Neuronal stem cell (in vitro differentiated cells): Measurements from ENCODE around the gene HIF1A.

ENCODE experiments used
- DNase-seq: peaks from one replicate; pipeline ENCODE4 v3.0.0-alpha.2; 2013; ENCODE audit warnings: low spot score
- H2AFZ ChIP-seq: one replicate; pipeline ENCODE4 v1.6.1; 2013; ENCODE audit warnings: mild to moderate bottlenecking, low read length, inconsistent platforms
- H2AK5ac ChIP-seq: 2 replicates; pipeline ENCODE4 v1.6.1; 2013; ENCODE audit warnings: low read depth, mild to moderate bottlenecking, inconsistent platforms, low read length, moderate library complexity, mixed read lengths
- H2BK120ac ChIP-seq: 2 replicates; pipeline ENCODE4 v1.6.1; 2013; ENCODE audit warnings: low read depth, mild to moderate bottlenecking, inconsistent platforms, low read length, moderate library complexity, mixed read lengths
- H2BK12ac ChIP-seq: one replicate; pipeline ENCODE4 v1.6.1; 2013; ENCODE audit warnings: low read length, inconsistent platforms
- H2BK15ac ChIP-seq: 2 replicates; pipeline ENCODE4 v1.6.1; 2013; ENCODE audit warnings: mild to moderate bottlenecking, low read length, inconsistent platforms, mixed read lengths
- H2BK5ac ChIP-seq: one replicate; pipeline ENCODE4 v1.6.1; 2013; ENCODE audit warnings: inconsistent platforms, mild to moderate bottlenecking, low read length, moderate library complexity
- H3K14ac ChIP-seq: one replicate; pipeline ENCODE4 v1.6.1; 2013; ENCODE audit warnings: low read length, inconsistent platforms
- H3K18ac ChIP-seq: 2 replicates; pipeline ENCODE4 v1.6.1; 2013; ENCODE audit warnings: low read length, inconsistent platforms
- H3K23ac ChIP-seq: 2 replicates; pipeline ENCODE4 v1.6.1; 2013; ENCODE audit warnings: low read depth, mild to moderate bottlenecking, mixed read lengths, low read length, inconsistent platforms; ENCODE audit not compliant: poor library complexity
- H3K27ac ChIP-seq: replicated peaks from 3 replicates; pipeline ENCODE4 v1.5.1; 2013; ENCODE audit warnings: low read length, inconsistent platforms
- H3K27me3 ChIP-seq, 3 experiments: 2 replicates each; pipeline ENCODE4 v1.6.1; 2013; ENCODE audit warnings: low read length in 3 of 3, mild to moderate bottlenecking in 2 of 3, inconsistent platforms in 1 of 3, low read depth in 1 of 3, mixed read lengths in 1 of 3, moderate library complexity in 1 of 3; ENCODE audit not compliant: control insufficient read depth in 3 of 3, insufficient read depth in 3 of 3
- H3K36me3 ChIP-seq, 2 donors: replicated peaks in 1 of 2; 2 replicates each; pipeline ENCODE4 v1.6.1; 2013; ENCODE audit warnings: low read length in 2 of 2; ENCODE audit not compliant: control insufficient read depth in 2 of 2, insufficient read depth in 2 of 2
- H3K4ac ChIP-seq: 2 replicates; pipeline ENCODE4 v1.6.1; 2013; ENCODE audit warnings: inconsistent platforms, mild to moderate bottlenecking, low read length, moderate library complexity
- H3K4me1 ChIP-seq, 2 donors: 1 replicate in 1 of 2; 2 replicates in 1 of 2; pipeline ENCODE4 v1.6.1; 2013; ENCODE audit warnings: low read length in 2 of 2, low read depth in 1 of 2; ENCODE audit not compliant: control insufficient read depth in 2 of 2, insufficient read depth in 1 of 2
- H3K4me2 ChIP-seq: one replicate; pipeline ENCODE4 v1.6.1; 2013; ENCODE audit warnings: mild to moderate bottlenecking, low read length, inconsistent platforms; ENCODE audit not compliant: insufficient read depth, poor library complexity, severe bottlenecking
- H3K4me3 ChIP-seq, 2 donors: 2 replicates each; pipeline ENCODE4 v1.5.1; 2013; ENCODE audit warnings: low read length in 2 of 2, mild to moderate bottlenecking in 2 of 2, inconsistent platforms in 1 of 2, moderate library complexity in 1 of 2
- H3K79me1 ChIP-seq: one replicate; pipeline ENCODE4 v1.6.1; 2013; ENCODE audit warnings: low read depth, mild to moderate bottlenecking, inconsistent platforms, low read length, moderate library complexity
- H3K9ac ChIP-seq: one replicate; pipeline ENCODE4 v1.6.1; 2013; ENCODE audit warnings: mild to moderate bottlenecking, low read depth, low read length, inconsistent platforms; ENCODE audit not compliant: poor library complexity
- H3K9me3 ChIP-seq, 2 donors: replicated peaks in 1 of 2; 2 replicates each; pipeline versions ENCODE3 to v1.6.1; 2013; ENCODE audit warnings: low read length in 2 of 2, mild to moderate bottlenecking in 2 of 2, inconsistent platforms in 1 of 2, low read depth in 1 of 2, mixed read lengths in 1 of 2, moderate library complexity in 1 of 2; ENCODE audit not compliant: control insufficient read depth in 2 of 2, insufficient read depth in 1 of 2
- H4K8ac ChIP-seq: one replicate; pipeline ENCODE4 v1.6.1; 2013; ENCODE audit warnings: low read depth, mild to moderate bottlenecking, inconsistent platforms, low read length, moderate library complexity
- H4K91ac ChIP-seq: one replicate; pipeline ENCODE4 v1.6.1; 2013; ENCODE audit warnings: low read length, low read depth, mild to moderate bottlenecking, inconsistent platforms; ENCODE audit not compliant: poor library complexity
- WGBS, 2 donors: extraction: QIAGEN DNeasy Blood & Tissue Kit; methylation state at CpG; one replicate each; pipeline ENCODE4 v1.1.7; 2013; ENCODE audit warnings: missing lambda C conversion rate in 2 of 2, mixed read lengths in 1 of 2; ENCODE audit not compliant: insufficient read length in 2 of 2, insufficient replicate concordance in 1 of 2; ENCODE audit errors: extremely low coverage in 2 of 2; 5-methylcytosine and 5-hydroxymethylcytosine counted together

Gene HIF1A

DNA sequence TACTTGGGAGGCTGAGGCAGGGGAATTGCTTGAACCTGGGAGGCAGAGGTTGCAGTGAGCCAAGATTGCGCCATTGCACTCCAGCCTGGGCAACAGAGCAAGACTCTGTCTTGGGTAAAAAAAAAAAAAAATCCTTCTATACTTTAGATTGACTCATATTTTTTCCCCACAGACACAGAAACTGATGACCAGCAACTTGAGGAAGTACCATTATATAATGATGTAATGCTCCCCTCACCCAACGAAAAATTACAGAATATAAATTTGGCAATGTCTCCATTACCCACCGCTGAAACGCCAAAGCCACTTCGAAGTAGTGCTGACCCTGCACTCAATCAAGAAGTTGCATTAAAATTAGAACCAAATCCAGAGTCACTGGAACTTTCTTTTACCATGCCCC, 42.6 kb downstream of the HIF1A start:
- H3K4me2 ChIP-seq, result no peak overlapping the region
- H3K14ac ChIP-seq, result no peak overlapping the region
- H3K4me1 ChIP-seq, result no peaks in the 10 kb centered on the region
- no peak overlapping the region for H3K9ac ChIP-seq
- H2AK5ac ChIP-seq, result no peak overlapping the region
- H2BK15ac ChIP-seq, result no peak overlapping the region
- no peak overlapping the region for H3K18ac ChIP-seq
- H4K91ac ChIP-seq, result no peak overlapping the region
- no peak for DNase-seq
- no peak overlapping the region for H3K27ac ChIP-seq
- H2BK12ac ChIP-seq, result no peak overlapping the region
- H2BK120ac ChIP-seq, result no peak overlapping the region
- peaks cover 30 to 97% of the 10 kb centered on the region in 2 donors for H3K36me3 ChIP-seq
- no peak overlapping the region for H3K23ac ChIP-seq
- H2AFZ ChIP-seq, result no peak overlapping the region
- H3K4ac ChIP-seq, result no peak overlapping the region
- no CpG with 5 or more reads among the region's 5 CpGs for WGBS, 2 donors
- H3K79me1 ChIP-seq, result peaks cover 2% of the 10 kb centered on the region
- H4K8ac ChIP-seq, result no peak overlapping the region
- no peak overlapping the region for H2BK5ac ChIP-seq
- H3K9me3 ChIP-seq, result no peaks in the 10 kb centered on the region
- no peaks in the 10 kb centered on the region for H3K27me3 ChIP-seq
- H3K4me3 ChIP-seq, result no peak overlapping the region

DNA sequence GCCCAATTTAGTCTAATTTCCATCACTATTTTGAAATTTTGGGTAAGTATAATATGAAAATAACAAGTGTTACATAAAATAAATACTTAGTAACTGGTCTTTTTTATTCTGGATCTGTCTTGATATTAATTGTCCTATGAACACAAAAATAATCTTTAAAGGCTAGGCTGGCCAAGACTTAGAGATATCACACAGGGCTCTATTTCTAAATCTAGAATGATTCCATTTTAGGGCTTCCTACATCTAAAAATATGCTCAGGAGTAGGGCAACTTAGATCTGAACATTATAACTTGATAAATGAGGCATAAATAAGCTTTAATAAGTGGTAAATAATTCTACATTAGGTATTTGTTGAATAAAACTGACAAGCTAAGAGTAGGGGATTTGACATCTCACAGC, 43.8 kb downstream of the HIF1A start:
- no peaks in the 10 kb centered on the region for H3K9me3 ChIP-seq
- H3K79me1 ChIP-seq, result peaks cover 2% of the 10 kb centered on the region
- no peak overlapping the region for H3K4me3 ChIP-seq
- H2BK120ac ChIP-seq, result no peak overlapping the region
- no peak overlapping the region for H2AK5ac ChIP-seq
- H3K27ac ChIP-seq, result no peak overlapping the region
- H3K36me3 ChIP-seq, result peaks cover 27 to 97% of the 10 kb centered on the region in 2 donors
- no peak overlapping the region for H2BK15ac ChIP-seq
- no peak overlapping the region for H4K91ac ChIP-seq
- no peak overlapping the region for H2BK5ac ChIP-seq
- no peaks in the 10 kb centered on the region for H3K4me1 ChIP-seq
- no peak overlapping the region for H3K9ac ChIP-seq
- H3K18ac ChIP-seq, result no peak overlapping the region
- no peak for DNase-seq
- no peaks in the 10 kb centered on the region for H3K27me3 ChIP-seq
- H3K4ac ChIP-seq, result no peak overlapping the region
- H3K4me2 ChIP-seq, result no peak overlapping the region
- no peak overlapping the region for H3K14ac ChIP-seq
- H2BK12ac ChIP-seq, result no peak overlapping the region
- H3K23ac ChIP-seq, result no peak overlapping the region
- H2AFZ ChIP-seq, result no peak overlapping the region
- H4K8ac ChIP-seq, result no peak overlapping the region

- H2BK15ac ChIP-seq, result no peak overlapping the region
- H3K27ac ChIP-seq, result no peak overlapping the region
- no peak overlapping the region for H2AK5ac ChIP-seq
- WGBS, 2 donors, result no CpG with 5 or more reads among the region's 6 CpGs
- no peak overlapping the region for H3K4me2 ChIP-seq
- H3K4ac ChIP-seq, result no peak overlapping the region
- no peak overlapping the region for H2BK12ac ChIP-seq
- peaks cover 26 to 95% of the 10 kb centered on the region in 2 donors for H3K36me3 ChIP-seq
- no peak overlapping the region for H2BK5ac ChIP-seq
- no peak overlapping the region for H4K91ac ChIP-seq
- DNase-seq, result no peak
- H3K9ac ChIP-seq, result no peak overlapping the region
- H3K79me1 ChIP-seq, result peaks cover 2% of the 10 kb centered on the region
- H3K23ac ChIP-seq, result no peak overlapping the region
- no peak overlapping the region for H3K14ac ChIP-seq
- H3K27me3 ChIP-seq, result no peaks in the 10 kb centered on the region
- H2BK120ac ChIP-seq, result no peak overlapping the region
- no peak overlapping the region for H3K18ac ChIP-seq
- no peaks in the 10 kb centered on the region for H3K4me1 ChIP-seq
- H3K9me3 ChIP-seq, result no peaks in the 10 kb centered on the region
- H4K8ac ChIP-seq, result no peak overlapping the region
- no peak overlapping the region for H3K4me3 ChIP-seq
- H2AFZ ChIP-seq, result no peak overlapping the region
These were observed 47.1 kb downstream of the HIF1A start for GRCh38 chr14:61742371-61742770.

GRCh38 chr14:61744238-61744637, 48.9 kb downstream of the HIF1A start:
- WGBS, 2 donors, result no CpG with 5 or more reads among the region's 5 CpGs
- H3K4me2 ChIP-seq, result no peak overlapping the region
- no peaks in the 10 kb centered on the region for H3K27me3 ChIP-seq
- H3K9me3 ChIP-seq, result no peaks in the 10 kb centered on the region
- no peak overlapping the region for H4K8ac ChIP-seq
- H3K27ac ChIP-seq, result no peak overlapping the region
- H2BK12ac ChIP-seq, result no peak overlapping the region
- no peak overlapping the region for H3K14ac ChIP-seq
- H3K79me1 ChIP-seq, result no peaks in the 10 kb centered on the region
- H3K23ac ChIP-seq, result no peak overlapping the region
- H2AFZ ChIP-seq, result no peak overlapping the region
- no peak overlapping the region for H3K9ac ChIP-seq
- no peak overlapping the region for H2AK5ac ChIP-seq
- no peak for DNase-seq
- no peak overlapping the region for H2BK120ac ChIP-seq
- H4K91ac ChIP-seq, result no peak overlapping the region
- no peak overlapping the region for H2BK15ac ChIP-seq
- H3K4ac ChIP-seq, result no peak overlapping the region
- H3K4me1 ChIP-seq, result no peaks in the 10 kb centered on the region
- no peak overlapping the region for H2BK5ac ChIP-seq
- H3K36me3 ChIP-seq, result peaks cover 20 to 96% of the 10 kb centered on the region in 2 donors
- H3K4me3 ChIP-seq, result no peak overlapping the region
- no peak overlapping the region for H3K18ac ChIP-seq
